ENCODE measurements around the gene PUM2.

PUM2 gene

GRCh38 chr2:20231159-20231558 lies 119.5 kb downstream of the PUM2 start:
- no peak for DNase-seq (ENCODE audit: low read depth in 3 of 3)

GRCh38 chr2:20230114-20230425 lies 120.6 kb downstream of the PUM2 start:
- DNase-seq (ENCODE audit: low read depth in 3 of 3) = no peak

- DNase-seq (ENCODE audit: low read depth in 3 of 3) = no peak
Observed at GRCh38 chr2:20229322-20230113, 121.1 kb downstream of the PUM2 start.

- no peak for DNase-seq (ENCODE audit: low read depth in 3 of 3)
Observed at GRCh38 chr2:20227894-20228505, 122.6 kb downstream of the PUM2 start.

- DNase-seq (ENCODE audit: low read depth in 3 of 3) = no peak
Observed at GRCh38 chr2:20226152-20226545, 124.5 kb downstream of the PUM2 start.

- DNase-seq (ENCODE audit: low read depth in 3 of 3) = no peak
Observed at GRCh38 chr2:20225294-20226151, 125.1 kb downstream of the PUM2 start.

GRCh38 chr2:20224716-20225293 lies 125.8 kb downstream of the PUM2 start, which contains the start of gene SDC1:
TSS of gene SDC1 (minus strand) at chr2:20225130. CDS start at chr2:20224867, 263 bp downstream.
- no peak for DNase-seq (ENCODE audit: low read depth in 3 of 3)

GRCh38 chr2:20224164-20224715 lies 126.4 kb downstream of the PUM2 start:
- DNase-seq (ENCODE audit: low read depth in 3 of 3) = no peak

- DNase-seq (ENCODE audit: low read depth in 3 of 3) = no peak
Observed at GRCh38 chr2:20223407-20224163, 127.1 kb downstream of the PUM2 start.

- DNase-seq (ENCODE audit: low read depth in 3 of 3) = no peak
Observed at GRCh38 chr2:20222769-20223406, 127.8 kb downstream of the PUM2 start.

- DNase-seq (ENCODE audit: low read depth in 3 of 3) = no peak
Observed at GRCh38 chr2:20222014-20222768, 128.5 kb downstream of the PUM2 start.

- no peak for DNase-seq (ENCODE audit: low read depth in 3 of 3)
Observed at GRCh38 chr2:20221555-20221973, 129.1 kb downstream of the PUM2 start.

GRCh38 chr2:20220806-20221554 lies 129.7 kb downstream of the PUM2 start:
- no peak for DNase-seq (ENCODE audit: low read depth in 3 of 3)

- DNase-seq (ENCODE audit: low read depth in 3 of 3) = no peak
Observed at GRCh38 chr2:20219763-20220380, 130.8 kb downstream of the PUM2 start.

GRCh38 chr2:20218331-20219320 lies 132.0 kb downstream of the PUM2 start:
- no peak for DNase-seq (ENCODE audit: low read depth in 3 of 3)

- no peak for DNase-seq (ENCODE audit: low read depth in 3 of 3)
Observed at GRCh38 chr2:20217041-20217970, 133.3 kb downstream of the PUM2 start.
